Astrocyte (in vitro differentiated cells and primary cell): ENCODE results near the gene CKS1B. TPM values are rescaled to one million over a fixed set of nuclear protein-coding genes. Genes with fewer than 3 reads are reported as not detected.

Experiments used
- DNase-seq: peaks from one replicate; pipeline ENCODE4 v3.0.0-alpha.2; 2010; ENCODE audit warnings: low read depth
- FAIRE-seq: peaks from 2 replicates; lab custom pipeline; 2011; peaks lifted over from hg19 to GRCh38; lab: Jason Lieb, UNC
- H2AFZ ChIP-seq: 2 replicates; pipeline ENCODE4 v1.6.0; 2012; ENCODE audit warnings: low read depth, low read length, inconsistent platforms
- H3K27ac ChIP-seq: 2 replicates; pipeline ENCODE4 v1.5.1; 2011; ENCODE audit warnings: low read depth, low read length, inconsistent platforms
- H3K27me3 ChIP-seq: 2 replicates; pipeline ENCODE4 v1.6.0; 2011; ENCODE audit warnings: low read length, inconsistent platforms; ENCODE audit not compliant: insufficient read depth
- H3K36me3 ChIP-seq: 2 replicates; pipeline ENCODE4 v1.5.1; 2011; ENCODE audit warnings: low read length, inconsistent platforms; ENCODE audit not compliant: insufficient read depth
- H3K4me1 ChIP-seq: 2 replicates; pipeline ENCODE4 v1.5.1; 2011; ENCODE audit warnings: low read length, inconsistent platforms; ENCODE audit not compliant: insufficient read depth
- H3K4me2 ChIP-seq: 2 replicates; pipeline ENCODE4 v1.6.0; 2012; ENCODE audit warnings: low read length, inconsistent platforms
- H3K4me3 ChIP-seq: 2 replicates; pipeline ENCODE4 v1.5.1; 2011; ENCODE audit warnings: low read depth, mild to moderate bottlenecking, low read length, inconsistent platforms; ENCODE audit not compliant: insufficient read depth
- H3K79me2 ChIP-seq: 2 replicates; pipeline ENCODE4 v1.6.0; 2012; ENCODE audit warnings: mild to moderate bottlenecking, low read length, inconsistent platforms; ENCODE audit not compliant: insufficient read depth
- H3K9ac ChIP-seq: 2 replicates; pipeline ENCODE4 v1.6.0; 2012; ENCODE audit warnings: mild to moderate bottlenecking, low read length, inconsistent platforms
- H3K9me3 ChIP-seq: 2 replicates; pipeline ENCODE4 v1.5.1; 2012; ENCODE audit warnings: low read depth, mild to moderate bottlenecking, low read length, inconsistent platforms; ENCODE audit not compliant: insufficient read depth
- H4K20me1 ChIP-seq: 2 replicates; pipeline ENCODE4 v1.6.0; 2012; ENCODE audit warnings: low read length, inconsistent platforms; ENCODE audit not compliant: insufficient read depth
- H3K27ac Mint-ChIP-seq: one replicate; pipeline ENCODE4 v1.8.0; 2021; ENCODE audit warnings: mild to moderate bottlenecking, mixed read lengths; ENCODE audit not compliant: unreplicated experiment
- H3K27me3 Mint-ChIP-seq: one replicate; pipeline ENCODE4 v1.8.0; 2021; ENCODE audit warnings: low read depth, mixed read lengths; ENCODE audit not compliant: unreplicated experiment
- H3K36me3 Mint-ChIP-seq: one replicate; pipeline ENCODE4 v1.8.0; 2021; ENCODE audit warnings: low read depth, mixed read lengths; ENCODE audit not compliant: unreplicated experiment
- H3K4me1 Mint-ChIP-seq: one replicate; pipeline ENCODE4 v1.8.0; 2021; ENCODE audit warnings: low read depth, mixed read lengths; ENCODE audit not compliant: unreplicated experiment
- H3K4me3 Mint-ChIP-seq: one replicate; pipeline ENCODE4 v1.8.0; 2021; ENCODE audit warnings: mild to moderate bottlenecking, moderate library complexity, mixed read lengths; ENCODE audit not compliant: unreplicated experiment
- H3K9me3 Mint-ChIP-seq: one replicate; pipeline ENCODE4 v1.8.0; 2021; ENCODE audit warnings: mild to moderate bottlenecking, mixed read lengths; ENCODE audit not compliant: unreplicated experiment
- EZH2 ChIP-seq: IDR thresholded peaks from 2 replicates; pipeline ENCODE4 v1.6.1; 2012; ENCODE audit warnings: mild to moderate bottlenecking, low read length, inconsistent platforms; ENCODE audit not compliant: insufficient read depth
- total RNA-seq: library from RNA; stranded (reverse); gene quantifications from 2 replicates; pipeline ENCODE4 v1.2.1, GENCODE V29; 2021
- TF ChIP-seq, protein P1 (sequence below): IDR thresholded peaks from 2 replicates; pipeline ENCODE4 v1.5.1; 2011; ENCODE audit warnings: low read depth, mild to moderate bottlenecking, inconsistent platforms, low read length, moderate library complexity; ENCODE audit not compliant: insufficient read depth

Gene CKS1B
- total RNA-seq, 1 donor from 2014 or later: 37.9 TPM

DNA sequence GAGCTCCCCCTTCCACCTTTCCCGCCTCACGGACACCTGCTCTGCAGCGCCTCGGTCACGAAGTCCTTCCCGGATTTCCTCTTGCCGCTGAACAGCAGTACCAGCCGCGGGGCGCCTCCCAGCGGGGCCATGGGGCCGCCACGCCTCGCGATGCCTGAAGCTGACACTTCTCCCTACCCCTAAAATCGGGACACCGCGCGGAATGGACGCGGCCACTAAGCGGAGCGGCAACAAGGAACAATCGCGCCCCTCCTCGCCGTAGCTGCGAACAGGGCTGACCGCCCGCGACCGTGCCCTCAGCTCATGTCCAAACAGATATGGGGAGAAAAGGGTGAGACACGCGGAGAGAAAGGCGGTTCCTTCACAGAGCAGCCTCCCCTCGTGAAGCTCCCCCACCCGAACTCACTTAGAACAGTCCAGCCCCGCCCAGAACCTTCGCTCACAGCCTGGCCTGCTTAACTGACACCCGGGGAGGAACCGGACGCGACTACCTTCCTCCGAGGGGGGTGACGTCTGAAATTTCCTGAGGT is 37.9 kb upstream of the CKS1B start, which contains the start of gene PMVK:
TSS of gene PMVK (minus strand) at position 165 of the 530 bp plus-strand sequence. CDS start at position 131, 34 bp downstream.
- Histone ChIP-seq H3K4me2 (peak within 1 kb of the TSS; percentile 89), H3K4me3 (peak within 1 kb of the TSS; percentile 77), H2AFZ (peak within 1 kb of the TSS; percentile 99), H4K20me1 (no peaks in the 10 kb centered on the region), H3K27me3 (no peaks in the 10 kb centered on the region), H3K79me2 (peaks cover 4% of the 10 kb centered on the region), H3K4me1 (peaks cover 23% of the 10 kb centered on the region), H3K9me3 (no peaks in the 10 kb centered on the region), H3K36me3 (no peaks in the 10 kb centered on the region), H3K9ac (peak within 1 kb of the TSS; percentile 97), H3K27ac (peak within 1 kb of the TSS; percentile 100)
- peak within 1 kb of the TSS; percentile 99 for H3K27ac Mint-ChIP-seq
- no peaks in the 10 kb centered on the region for H3K9me3 Mint-ChIP-seq
- H3K4me1 Mint-ChIP-seq: peaks cover 22% of the 10 kb centered on the region
- H3K4me3 Mint-ChIP-seq: peak within 1 kb of the TSS; percentile 98
- DNase-seq: peak; percentile 95
- no peaks in the 10 kb centered on the region for H3K27me3 Mint-ChIP-seq
- no peak for FAIRE-seq
- TF ChIP-seq EZH2: no peak
- TF ChIP-seq, protein P1, sequence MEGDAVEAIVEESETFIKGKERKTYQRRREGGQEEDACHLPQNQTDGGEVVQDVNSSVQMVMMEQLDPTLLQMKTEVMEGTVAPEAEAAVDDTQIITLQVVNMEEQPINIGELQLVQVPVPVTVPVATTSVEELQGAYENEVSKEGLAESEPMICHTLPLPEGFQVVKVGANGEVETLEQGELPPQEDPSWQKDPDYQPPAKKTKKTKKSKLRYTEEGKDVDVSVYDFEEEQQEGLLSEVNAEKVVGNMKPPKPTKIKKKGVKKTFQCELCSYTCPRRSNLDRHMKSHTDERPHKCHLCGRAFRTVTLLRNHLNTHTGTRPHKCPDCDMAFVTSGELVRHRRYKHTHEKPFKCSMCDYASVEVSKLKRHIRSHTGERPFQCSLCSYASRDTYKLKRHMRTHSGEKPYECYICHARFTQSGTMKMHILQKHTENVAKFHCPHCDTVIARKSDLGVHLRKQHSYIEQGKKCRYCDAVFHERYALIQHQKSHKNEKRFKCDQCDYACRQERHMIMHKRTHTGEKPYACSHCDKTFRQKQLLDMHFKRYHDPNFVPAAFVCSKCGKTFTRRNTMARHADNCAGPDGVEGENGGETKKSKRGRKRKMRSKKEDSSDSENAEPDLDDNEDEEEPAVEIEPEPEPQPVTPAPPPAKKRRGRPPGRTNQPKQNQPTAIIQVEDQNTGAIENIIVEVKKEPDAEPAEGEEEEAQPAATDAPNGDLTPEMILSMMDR: no peak
- H3K36me3 Mint-ChIP-seq: peaks cover 2% of the 10 kb centered on the region

- Histone ChIP-seq H3K27me3 (no peaks in the 10 kb centered on the region), H4K20me1 (no peaks in the 10 kb centered on the region), H3K36me3 (no peaks in the 10 kb centered on the region), H3K4me2 (peak overlapping the region; percentile 89), H3K4me3 (peak overlapping the region; percentile 77), H3K4me1 (peaks cover 18% of the 10 kb centered on the region), H3K9ac (peak overlapping the region; percentile 97), H2AFZ (peak overlapping the region; percentile 99), H3K79me2 (peaks cover 4% of the 10 kb centered on the region), H3K27ac (peak overlapping the region; percentile 100), H3K9me3 (no peaks in the 10 kb centered on the region)
- Mint-ChIP-seq H3K4me1 (peaks cover 26% of the 10 kb centered on the region), H3K27ac (peak overlapping the region; percentile 99), H3K9me3 (no peaks in the 10 kb centered on the region), H3K27me3 (no peaks in the 10 kb centered on the region), H3K4me3 (peak overlapping the region; percentile 98), H3K36me3 (peaks cover 2% of the 10 kb centered on the region)
- no peak for FAIRE-seq
- TF ChIP-seq, protein P1: peak; percentile 32
- no peak for TF ChIP-seq EZH2
- peak; percentile 94 for DNase-seq
These were observed 37.1 kb upstream of the CKS1B start for GRCh38 chr1:154937085-154937987.
